ENCODE data around the gene IL17B.

DNA sequence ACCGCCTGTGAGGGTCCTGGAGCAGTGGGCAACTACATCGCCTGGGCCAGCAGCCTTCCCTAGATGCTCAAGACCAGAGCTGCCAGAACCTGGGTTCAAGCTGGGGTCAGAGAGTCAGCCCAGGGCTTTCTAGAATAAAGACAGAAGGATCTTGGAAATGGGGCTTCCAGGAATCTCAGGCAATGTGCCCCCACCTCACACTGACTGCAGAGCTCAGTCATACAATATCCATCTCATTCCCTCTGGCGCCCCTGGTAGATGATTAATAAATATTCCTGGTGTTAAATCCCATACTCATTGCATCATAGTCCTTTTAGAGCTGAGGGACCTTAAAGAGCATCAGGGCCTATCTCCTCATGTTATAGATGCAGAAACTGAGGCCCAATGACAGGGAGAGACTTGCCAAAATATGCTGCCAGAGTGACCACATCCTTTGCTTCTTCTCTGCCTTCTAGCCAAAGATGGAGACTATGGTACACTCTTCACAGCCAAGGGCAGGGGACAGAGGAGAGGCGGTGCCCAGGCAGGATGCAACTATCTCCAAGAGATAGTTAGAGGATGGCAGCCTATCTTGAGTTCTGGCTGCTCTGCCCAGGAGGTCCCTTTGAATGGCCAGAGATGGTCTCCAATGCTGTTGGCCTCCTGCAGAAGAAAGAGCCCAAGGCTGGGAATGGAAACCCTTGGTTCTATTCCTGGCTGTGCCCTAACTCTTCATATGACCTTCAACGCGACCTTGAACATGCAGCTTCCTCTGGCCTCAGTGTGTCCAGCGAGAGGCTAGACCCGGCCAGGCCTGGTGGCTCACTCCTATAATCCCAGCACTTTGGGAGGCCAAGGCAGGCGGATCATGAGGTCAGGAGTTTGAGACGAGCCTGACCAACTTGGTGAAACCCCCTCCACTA is 36.2 kb upstream of the IL17B start:
- TF ChIP-seq GATA3 (IDR thresholded peaks at IDR 0.05; ENCODE audit: low read depth, low read length), result no peak
- TF ChIP-seq GATA2 (IDR thresholded peaks at IDR 0.05; ENCODE audit: low read depth, low read length), result no peak
